AG09309 (cell line): ENCODE results near the gene UBR4.

Source experiments
- DNase-seq: peaks from one replicate; pipeline ENCODE4 v3.0.0-alpha.2; 2010; ENCODE audit warnings: low read depth
- H3K4me3 ChIP-seq: 2 replicates; pipeline ENCODE4 v1.5.1; 2011; ENCODE audit warnings: mild to moderate bottlenecking, low read depth, low read length, moderate library complexity; ENCODE audit not compliant: control insufficient read depth
- TF ChIP-seq, protein P1 (sequence below): IDR thresholded peaks from 2 replicates; pipeline ENCODE4 v1.5.1; 2011; ENCODE audit warnings: mild to moderate bottlenecking, low read depth, low read length, inconsistent platforms; ENCODE audit not compliant: insufficient read depth, control insufficient read depth; ENCODE audit errors: missing control alignments

Gene UBR4

DNA sequence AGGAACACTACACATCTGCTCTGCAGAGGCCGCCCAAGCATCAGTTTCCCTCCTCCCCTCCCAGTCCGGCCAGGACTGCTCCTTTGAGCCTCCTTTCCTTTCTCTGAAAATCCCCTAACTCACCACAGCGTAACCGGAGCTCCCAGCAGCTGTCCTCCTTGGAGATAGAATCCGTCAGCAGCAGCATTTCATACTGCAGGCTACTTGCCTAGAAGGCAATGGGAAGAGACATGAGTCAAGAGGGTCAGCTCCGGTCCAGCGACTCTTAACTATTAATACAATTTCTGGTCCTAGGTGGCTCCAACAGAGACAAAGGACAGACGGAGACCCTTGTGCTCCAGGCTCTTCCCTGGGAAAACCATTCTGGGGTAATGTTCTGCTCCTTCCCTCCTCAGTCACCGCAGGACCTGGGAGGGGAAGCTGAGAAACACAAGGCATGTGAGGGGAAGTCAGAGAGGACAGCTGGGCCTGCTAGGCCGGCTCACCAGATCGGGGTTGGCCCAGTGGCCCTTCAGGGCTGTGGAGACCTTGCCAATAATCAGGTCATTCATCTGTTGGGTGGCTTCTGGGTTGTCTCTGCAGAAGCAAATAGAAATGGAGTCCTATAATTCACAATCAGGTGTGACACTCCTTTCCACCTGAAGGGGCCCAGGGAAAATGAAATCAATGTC lies 99.7 kb downstream of the UBR4 start:
- no peak for DNase-seq
- H3K4me3 ChIP-seq = no peak overlapping the region
- TF ChIP-seq, protein P1, sequence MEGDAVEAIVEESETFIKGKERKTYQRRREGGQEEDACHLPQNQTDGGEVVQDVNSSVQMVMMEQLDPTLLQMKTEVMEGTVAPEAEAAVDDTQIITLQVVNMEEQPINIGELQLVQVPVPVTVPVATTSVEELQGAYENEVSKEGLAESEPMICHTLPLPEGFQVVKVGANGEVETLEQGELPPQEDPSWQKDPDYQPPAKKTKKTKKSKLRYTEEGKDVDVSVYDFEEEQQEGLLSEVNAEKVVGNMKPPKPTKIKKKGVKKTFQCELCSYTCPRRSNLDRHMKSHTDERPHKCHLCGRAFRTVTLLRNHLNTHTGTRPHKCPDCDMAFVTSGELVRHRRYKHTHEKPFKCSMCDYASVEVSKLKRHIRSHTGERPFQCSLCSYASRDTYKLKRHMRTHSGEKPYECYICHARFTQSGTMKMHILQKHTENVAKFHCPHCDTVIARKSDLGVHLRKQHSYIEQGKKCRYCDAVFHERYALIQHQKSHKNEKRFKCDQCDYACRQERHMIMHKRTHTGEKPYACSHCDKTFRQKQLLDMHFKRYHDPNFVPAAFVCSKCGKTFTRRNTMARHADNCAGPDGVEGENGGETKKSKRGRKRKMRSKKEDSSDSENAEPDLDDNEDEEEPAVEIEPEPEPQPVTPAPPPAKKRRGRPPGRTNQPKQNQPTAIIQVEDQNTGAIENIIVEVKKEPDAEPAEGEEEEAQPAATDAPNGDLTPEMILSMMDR = no peak

GRCh38 chr1:19109545-19109944 lies 100.5 kb downstream of the UBR4 start:
- TF ChIP-seq, protein P1 = no peak
- no peak for DNase-seq
- H3K4me3 ChIP-seq = no peak overlapping the region

DNA sequence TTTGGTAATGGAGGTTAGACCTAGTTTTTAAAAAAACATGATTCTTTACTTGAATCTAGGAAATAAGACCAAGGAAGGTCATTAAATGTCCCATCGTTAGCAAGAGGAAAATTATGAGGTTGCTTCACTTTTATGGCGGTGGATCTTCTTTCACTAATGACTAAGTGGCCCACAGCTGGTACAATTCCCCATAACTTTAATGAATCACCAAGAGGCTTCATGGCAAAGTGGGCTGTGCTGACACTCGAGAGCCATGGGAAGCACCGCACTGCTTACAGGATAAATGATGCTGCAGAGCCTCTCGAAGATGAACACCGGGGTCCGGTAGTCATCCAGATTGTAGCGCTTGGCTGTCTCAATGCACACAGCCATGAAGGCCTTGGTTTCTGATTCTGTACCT lies 108.8 kb downstream of the UBR4 start:
- TF ChIP-seq, protein P1 = no peak
- no peak overlapping the region for H3K4me3 ChIP-seq
- peak; percentile 45 for DNase-seq

DNA sequence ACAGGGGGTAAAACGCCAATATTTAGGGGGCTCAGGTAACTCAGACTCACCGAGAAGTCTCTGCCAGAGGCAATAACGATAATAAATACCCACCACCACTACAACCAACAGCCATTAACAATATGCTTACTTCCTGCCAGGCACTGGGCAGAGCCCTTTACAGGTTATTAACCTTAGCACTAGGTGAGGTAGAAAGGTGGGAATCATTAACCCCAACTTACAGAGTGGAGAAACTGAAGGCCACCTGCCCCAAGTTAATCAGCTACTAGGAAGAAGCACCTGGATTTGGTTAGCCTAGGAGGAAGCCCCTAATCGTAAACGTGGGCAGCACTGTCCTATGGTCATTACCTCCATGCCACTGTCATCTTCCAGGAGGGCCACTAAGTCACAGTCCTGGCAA lies 110.0 kb downstream of the UBR4 start:
- TF ChIP-seq, protein P1 = no peak
- H3K4me3 ChIP-seq = no peak overlapping the region
- DNase-seq = no peak

- H3K4me3 ChIP-seq = no peak overlapping the region
- no peak for DNase-seq
- TF ChIP-seq, protein P1 = no peak
These were observed 113.1 kb downstream of the UBR4 start for GRCh38 chr1:19096990-19097389.

GRCh38 chr1:19096036-19096833 lies 113.8 kb downstream of the UBR4 start:
- TF ChIP-seq, protein P1 = peak; percentile 35
- no peak for DNase-seq
- H3K4me3 ChIP-seq = no peak overlapping the region
